ENCODE data around the gene ZNF775.

The ZNF775 gene

DNA sequence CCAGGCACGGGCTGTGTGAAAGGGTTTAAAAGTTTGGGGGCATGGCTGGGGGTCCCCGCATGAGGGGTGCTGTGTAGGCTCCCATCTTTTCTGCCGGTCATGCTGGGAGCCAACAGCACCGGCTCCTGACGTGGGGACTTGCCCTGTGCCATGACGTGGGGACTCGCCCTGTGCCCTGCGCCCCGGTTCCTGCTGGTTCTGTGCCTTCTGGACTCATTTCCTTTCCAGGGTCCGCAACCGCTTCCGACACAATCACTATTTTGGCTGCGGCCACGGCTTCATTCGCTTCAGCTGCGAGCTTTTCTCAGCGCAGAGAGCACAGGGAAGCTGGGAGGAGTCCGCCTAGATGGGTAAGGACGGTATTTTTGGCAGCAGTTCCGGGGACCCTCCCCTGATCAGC is 63.7 kb downstream of the ZNF775 start:
- DNase-seq (ENCODE audit: insufficient read length): no peak
- no peak for FAIRE-seq
- TF ChIP-seq TAF1 (IDR thresholded peaks at IDR 0.05; ENCODE audit: borderline replicate concordance, low read depth, low read length): no peak
- TF ChIP-seq POLR2A (IDR thresholded peaks at IDR 0.05; ENCODE audit: low read depth, low read length): no peak
- TF ChIP-seq POLR2AphosphoS5 (IDR thresholded peaks at IDR 0.05; ENCODE audit: low read depth, low read length): no peak

DNA sequence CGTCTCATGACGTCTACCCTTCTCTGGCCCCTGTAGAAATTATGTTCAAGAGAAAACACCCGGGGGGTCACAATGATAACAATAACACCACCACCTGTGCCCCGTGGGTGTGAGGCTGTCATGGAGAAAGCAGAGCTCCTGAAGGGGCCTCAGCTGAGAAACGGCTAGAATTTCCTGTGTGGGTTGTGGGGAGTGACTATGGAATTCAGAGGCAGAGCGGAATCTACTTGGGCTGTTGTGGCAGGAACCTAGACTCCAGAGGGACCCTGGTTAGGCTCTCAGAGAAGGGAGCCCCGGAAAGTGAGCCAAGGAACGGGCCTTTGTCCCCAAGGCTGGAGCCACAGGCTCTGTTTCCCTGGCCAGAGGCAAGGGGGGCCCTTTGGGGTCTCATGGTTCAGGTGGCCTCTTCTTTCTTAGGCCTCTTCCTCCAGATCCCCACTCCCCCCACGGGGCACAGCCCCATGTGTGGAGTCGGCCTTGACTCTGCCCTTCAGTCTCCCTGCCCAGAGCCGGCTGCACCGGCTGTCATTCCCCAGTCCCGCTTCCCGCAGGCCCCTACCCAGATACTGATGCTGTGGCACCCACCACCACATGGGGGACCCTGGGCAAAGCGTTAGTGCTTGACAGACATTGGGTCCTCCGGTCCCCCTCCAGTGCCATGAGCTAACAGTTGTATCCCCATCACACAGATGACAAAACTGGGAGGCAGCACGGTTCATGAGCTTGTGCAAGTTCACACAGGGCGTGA is 64.8 kb downstream of the ZNF775 start:
- FAIRE-seq: no peak
- no peak for DNase-seq (ENCODE audit: insufficient read length)
- TF ChIP-seq POLR2AphosphoS5 (IDR thresholded peaks at IDR 0.05; ENCODE audit: low read depth, low read length) (no peak), POLR2A (IDR thresholded peaks at IDR 0.05; ENCODE audit: low read depth, low read length) (no peak), TAF1 (IDR thresholded peaks at IDR 0.05; ENCODE audit: borderline replicate concordance, low read depth, low read length) (no peak)

DNA sequence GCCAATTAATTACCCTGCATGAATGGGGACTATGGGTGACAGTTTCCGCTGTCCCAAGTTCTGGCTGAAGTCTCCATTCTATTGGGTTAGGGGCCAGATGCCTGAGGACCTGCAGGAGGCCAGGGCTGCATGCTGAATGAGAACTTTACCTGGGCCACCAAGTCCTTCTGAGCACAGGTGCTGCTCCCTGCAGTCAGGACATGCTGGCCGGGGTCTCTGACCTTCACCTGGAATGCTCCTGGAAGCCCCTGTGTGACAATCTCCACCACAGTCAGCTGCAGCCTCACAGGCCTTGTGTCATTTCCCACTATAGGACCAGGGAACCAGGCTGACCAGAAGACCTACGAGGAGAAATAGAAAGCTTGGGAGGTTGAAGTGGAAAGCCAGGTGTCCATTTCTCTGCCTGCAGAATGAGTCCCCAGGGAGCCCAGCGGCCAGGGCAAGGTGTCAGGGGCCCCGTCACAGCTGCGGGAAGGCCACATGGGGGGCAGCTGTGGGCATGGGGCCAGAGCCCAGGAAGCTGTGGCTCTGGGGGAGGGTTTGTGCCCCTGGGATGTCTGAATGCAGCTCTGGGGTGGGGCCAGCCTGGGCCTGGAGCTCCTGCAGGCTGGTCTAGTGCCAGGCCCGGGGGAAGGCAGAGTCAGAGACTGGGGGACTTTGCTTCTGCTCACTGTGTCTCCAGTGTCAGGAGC is 65.7 kb downstream of the ZNF775 start:
- no peak for TF ChIP-seq POLR2AphosphoS5 (IDR thresholded peaks at IDR 0.05; ENCODE audit: low read depth, low read length)
- TF ChIP-seq TAF1 (IDR thresholded peaks at IDR 0.05; ENCODE audit: borderline replicate concordance, low read depth, low read length): no peak
- TF ChIP-seq POLR2A (IDR thresholded peaks at IDR 0.05; ENCODE audit: low read depth, low read length): no peak
- FAIRE-seq (no peak), DNase-seq (ENCODE audit: insufficient read length) (no peak)

DNA sequence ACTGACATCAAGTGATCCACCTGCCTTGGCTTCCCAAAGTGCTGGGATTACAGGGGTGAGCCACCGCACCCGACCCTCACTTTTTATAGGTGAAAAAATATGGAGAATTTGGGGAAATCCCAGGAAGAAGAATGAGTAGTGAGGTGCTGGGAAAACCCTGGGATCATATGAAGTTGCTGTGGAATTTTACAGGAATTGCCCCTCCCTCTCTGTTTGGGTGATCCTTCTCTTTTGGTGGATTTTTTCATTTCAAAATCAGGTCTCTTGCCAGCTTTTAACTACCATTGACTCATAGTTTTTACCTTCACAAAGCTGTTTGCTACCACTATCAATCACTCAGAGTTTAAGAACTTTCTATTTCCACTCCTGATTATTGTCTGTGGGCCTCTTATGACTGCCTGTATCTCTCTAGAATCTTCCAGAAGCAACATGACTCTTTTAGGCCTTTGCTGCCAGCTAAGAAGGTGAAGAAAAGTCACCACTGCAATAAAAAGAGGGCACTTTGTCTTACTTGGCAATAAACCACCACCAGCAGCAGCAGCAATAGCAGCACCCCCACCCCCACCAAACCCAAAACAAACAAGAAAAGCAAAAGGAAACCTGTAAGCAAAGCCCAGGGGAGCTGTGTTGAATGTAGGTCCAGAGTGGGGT is 67.3 kb downstream of the ZNF775 start:
- FAIRE-seq (no peak), DNase-seq (ENCODE audit: insufficient read length) (no peak)
- no peak for TF ChIP-seq POLR2AphosphoS5 (IDR thresholded peaks at IDR 0.05; ENCODE audit: low read depth, low read length)
- no peak for TF ChIP-seq TAF1 (IDR thresholded peaks at IDR 0.05; ENCODE audit: borderline replicate concordance, low read depth, low read length)

Data from GM12892 (cell line).